Effector CD8-positive, alpha-beta T cell (primary cell): ENCODE measurements around the gene TRAK1.

Source experiments
- DNase-seq: peaks from one replicate; lab custom pipeline; 2025; lab: John Stamatoyannopoulos, UW

The TRAK1 gene

DNA sequence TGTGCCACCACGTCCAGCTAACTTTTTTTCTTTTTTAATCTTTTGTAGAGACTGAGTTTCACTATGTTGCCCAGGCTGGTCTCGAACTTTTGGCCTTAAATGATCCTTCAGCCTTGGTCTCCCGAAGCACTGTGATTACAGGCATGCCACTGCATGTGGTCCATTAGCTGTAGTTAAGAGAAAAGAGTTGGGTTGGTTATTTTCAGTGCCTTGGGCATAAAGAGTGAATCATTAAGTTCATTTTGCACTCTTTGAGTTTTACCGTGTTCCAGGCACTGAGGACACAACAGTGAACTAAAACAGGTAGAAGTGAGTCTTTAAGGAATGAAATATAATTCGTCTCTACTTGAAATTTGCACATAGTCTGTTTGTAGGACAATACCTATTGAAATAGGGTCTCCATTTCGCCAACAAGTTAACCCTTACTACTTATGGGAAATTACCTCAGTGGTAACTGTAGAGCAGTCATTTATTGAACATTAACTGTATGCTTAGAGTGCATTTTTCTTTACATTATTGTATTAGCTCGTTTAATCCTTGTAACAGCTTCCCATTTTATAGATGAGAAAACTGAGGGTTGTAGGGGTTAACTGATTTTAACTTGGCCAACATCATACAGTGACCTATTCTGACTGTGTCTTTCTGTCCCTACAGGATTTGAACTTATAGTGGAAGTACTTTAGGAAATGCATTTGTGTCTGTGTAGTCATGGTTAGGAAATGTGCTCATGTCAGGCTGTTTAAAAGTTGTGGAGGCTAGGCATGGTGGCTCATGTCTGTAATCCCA lies 22.7 kb upstream of the TRAK1 start:
- DNase-seq: no peak

DNA sequence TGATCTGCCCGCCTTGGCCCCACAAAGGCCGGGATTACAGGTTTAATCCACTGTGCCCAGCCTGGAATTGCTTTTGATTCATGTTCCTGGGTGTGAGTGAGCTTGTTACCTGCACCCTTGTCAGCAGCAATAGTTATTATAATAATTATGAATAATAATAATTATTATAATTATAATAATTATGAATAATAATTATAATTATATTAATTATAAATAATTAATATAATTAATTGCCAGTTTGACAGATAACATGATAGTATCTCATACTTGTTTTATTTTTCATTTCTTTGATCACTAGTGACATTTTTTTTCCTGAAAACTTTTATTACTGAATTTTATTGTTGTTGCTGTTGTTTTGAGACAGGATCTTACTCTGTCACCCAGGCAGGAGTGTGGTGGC lies 21.1 kb upstream of the TRAK1 start:
- no peak for DNase-seq

DNA sequence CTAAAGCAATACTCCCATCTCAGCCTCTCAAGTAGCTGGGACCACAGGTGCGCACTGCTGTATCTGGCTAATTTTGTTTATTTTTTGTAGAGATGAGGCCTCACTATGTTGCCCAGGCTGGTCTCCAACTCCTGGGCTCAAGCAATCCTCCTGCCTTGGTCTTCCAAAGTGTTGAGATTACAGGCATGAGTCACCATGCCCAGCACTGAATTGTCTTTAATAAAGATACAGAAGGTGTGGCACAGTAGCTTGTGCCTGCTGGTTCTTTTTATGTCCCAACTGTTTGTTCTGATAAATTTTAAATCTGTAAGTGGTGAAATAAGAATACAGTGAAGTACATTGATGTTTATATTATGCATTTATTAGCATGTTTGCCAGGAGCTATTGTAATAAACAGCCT lies 20.6 kb upstream of the TRAK1 start:
- no peak for DNase-seq

DNA sequence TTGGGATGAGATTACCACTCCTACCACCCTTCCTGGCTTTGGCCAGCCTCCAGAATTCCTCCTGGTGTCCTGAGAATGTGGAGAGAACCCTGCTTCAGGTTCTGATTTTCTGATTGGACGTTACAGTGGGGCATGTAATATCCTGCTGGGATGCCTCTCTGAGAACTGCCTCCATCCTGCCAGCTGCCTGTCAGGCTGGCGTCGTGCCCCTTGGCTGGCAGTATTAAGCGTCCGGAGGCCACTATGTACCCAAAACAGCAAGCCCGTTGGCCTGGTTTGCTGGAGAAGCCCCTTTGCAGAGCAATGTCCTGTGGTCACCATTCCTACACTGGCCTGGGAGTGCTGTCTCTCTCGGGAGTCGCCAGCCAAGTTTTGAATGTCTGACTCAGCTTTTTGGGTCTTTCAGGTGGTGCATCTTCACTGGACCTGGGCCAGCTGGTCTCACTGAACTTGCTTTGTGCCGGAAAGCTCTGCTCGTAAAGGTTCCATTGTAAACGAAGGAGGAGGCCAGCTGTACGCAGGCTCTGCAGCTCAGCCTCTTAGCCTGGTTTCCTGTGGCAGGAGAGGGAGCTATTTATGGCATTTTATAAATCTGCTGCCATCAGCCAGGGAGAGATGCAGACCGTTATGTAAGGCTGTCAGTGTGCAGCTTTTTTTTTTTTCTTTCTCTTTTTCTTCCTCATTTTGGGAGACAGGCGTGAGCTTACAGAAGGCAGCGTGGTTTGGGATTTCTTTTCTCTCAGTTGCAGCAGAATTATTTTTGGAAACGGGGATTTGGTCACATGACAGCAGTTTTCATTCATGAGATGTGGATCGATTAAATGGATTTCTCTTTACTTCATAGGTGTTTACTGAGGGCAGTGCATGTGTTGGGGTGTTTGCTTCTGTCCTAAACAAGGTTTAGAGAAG lies 19.0 kb upstream of the TRAK1 start:
- no peak for DNase-seq

DNA sequence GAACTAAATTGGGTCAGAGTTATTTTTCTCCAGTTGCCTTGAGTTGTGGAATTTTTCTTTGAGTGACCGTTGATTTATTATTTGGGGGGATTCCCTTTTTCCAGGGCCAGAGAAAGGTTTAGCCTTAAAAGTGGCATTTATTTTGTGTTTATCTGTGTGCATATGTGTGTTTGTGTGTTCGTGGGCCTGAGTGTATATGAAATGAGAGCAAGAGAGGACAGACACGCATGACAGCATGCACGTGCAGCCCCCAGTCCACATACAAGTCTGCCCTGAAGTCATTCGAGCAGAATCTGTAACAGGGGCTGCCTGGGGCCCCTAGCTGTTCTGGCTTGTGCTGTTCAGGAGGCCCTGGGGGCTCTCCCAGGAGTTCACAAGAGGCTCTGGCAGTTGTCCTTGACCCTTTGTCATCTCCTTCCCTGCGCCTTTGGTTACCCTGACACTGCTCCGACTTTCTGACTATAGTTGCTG lies 18.3 kb upstream of the TRAK1 start:
- no peak for DNase-seq

DNA sequence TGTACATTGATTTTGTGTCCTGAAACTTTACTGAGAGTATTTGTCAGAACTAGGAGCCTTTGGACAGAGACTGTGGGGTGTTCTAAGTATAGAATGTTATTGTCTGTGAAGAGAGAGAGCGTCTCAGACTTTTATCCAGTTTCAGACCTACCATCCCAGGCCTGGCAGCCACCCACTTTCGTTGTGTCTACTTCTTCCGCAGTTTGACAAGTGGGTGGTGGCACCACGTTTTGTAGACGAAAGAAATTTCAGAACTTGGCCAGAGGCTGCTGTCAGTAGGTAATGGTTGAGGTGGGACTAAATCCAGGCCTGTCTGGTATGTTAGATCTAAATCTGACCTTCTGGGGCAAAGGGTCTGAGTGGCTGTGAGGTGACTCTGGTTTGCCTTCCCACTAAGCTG lies 13.4 kb upstream of the TRAK1 start:
- no peak for DNase-seq

DNA sequence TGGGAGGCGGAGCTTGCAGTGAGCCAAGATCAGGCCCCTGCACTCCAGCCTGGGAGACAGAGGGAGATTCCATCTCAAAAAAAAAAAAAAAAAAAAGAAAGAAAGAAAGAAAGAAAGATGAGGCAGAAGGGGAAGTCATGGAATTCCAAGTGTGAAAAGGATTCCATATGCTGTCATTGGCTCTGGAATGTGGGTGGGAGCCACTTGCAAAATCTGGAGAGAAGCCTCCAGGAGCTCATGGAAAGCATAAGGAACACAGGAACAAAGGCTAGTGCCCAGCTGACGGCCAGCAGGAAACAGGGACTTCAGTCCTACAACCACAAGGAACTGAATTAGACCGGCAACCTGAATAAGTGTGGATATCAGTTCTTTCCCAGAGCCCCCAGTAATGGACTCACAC lies 12.5 kb upstream of the TRAK1 start:
- no peak for DNase-seq

DNA sequence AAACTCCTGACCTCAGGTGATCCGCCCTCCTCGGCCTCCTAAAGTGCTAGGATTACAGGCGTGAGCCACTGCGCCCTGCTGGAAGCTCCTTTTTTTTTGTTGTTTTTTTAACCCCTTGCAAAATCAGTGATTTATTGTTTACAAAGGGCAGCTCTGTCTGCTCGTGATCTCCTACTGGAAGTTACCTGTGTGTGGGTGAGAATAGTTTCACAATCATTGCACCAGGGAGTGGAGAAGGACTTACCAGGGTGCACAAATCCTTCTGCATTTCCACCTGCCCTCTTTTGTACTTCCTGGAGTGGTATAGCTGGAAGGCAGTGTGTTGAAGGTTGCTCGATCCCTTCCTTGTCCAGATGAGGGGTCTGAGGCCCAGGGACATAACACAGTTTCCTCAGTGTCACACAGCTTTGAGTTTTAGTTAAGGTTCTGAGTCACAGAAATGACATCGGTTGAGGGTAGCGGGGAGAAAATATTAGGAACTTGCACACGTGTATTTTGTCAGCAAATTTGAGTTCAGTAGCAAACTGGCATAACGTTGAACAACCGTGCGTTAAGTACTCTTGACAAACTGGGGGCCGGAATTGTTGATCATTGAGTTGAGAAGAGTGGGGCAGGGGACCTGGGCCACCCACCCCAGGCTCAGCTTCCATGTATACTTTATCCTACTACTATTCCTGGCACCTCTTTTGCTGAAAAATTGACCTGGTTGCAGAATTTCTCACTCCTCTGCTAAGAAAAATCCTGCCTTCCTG lies 11.3 kb upstream of the TRAK1 start:
- DNase-seq: no peak

DNA sequence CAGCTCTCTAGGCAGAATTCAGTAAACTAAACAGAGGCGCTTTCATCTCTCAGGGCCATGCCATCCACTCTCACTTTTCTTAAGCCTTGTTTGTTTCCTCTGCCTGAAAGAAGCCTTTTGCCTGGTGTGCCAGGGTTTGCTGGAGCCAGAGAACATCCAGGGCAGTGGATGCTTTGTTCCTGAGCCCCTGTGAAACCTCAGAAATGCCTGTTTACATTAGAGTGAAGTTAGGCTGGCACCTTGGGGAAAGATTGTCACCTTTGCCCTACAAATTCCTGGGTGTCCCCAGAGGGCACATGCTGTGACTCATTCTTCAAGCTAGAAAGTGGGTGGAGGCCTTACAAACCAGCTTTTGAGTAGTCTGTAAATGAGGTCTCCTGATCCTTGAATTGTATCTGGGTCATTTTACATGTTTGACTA lies 10.7 kb upstream of the TRAK1 start:
- DNase-seq: no peak

DNA sequence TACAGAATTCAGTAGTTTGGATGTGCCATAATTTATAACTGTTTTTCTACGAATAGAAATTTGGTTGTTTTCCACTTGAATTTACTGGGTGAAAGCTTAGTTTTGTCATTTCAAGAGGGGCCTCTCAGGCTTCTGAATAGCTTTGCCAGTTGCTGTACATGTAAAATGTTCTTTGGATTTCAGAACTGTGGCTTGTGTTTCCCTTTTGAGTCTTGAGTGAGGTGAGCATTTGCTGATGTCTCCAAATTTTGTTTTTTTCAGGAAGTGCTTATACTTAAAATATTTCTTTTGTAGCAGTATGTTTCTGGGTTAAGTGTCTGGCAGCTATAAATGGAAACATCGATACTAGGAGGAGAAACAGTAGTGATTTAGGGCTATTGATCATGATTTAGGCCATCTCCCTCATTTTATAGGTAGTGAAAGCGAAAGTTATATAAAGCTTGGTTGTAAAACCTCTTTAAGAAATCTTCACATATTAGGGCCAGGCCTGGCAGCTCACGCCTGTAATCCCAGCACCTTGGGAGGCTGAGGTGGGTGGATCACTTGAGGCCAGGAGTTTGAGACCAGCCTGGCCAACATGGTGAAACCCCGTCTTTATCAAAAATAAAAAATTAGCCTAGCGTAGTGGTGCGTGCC lies 9.2 kb upstream of the TRAK1 start:
- no peak for DNase-seq

DNA sequence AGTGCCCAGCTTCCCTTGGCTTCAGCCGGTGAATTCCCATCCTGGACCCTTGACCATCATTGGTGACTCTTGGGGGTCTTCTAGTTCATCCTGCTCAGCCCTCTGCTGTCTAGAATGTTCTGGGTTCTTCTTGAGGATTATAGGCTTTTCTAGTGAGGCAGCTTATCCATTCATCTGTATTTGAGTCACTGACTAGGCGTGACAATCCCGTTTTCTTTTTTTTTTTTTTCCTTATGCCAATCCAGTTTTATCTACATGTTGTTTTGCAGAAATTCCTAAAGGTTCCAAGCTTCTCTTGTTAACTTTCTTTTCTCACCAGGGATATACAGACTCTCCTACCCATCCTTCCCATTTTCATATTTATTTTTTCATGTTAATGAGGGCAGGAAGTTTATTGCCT lies 6.6 kb upstream of the TRAK1 start:
- DNase-seq: no peak

DNA sequence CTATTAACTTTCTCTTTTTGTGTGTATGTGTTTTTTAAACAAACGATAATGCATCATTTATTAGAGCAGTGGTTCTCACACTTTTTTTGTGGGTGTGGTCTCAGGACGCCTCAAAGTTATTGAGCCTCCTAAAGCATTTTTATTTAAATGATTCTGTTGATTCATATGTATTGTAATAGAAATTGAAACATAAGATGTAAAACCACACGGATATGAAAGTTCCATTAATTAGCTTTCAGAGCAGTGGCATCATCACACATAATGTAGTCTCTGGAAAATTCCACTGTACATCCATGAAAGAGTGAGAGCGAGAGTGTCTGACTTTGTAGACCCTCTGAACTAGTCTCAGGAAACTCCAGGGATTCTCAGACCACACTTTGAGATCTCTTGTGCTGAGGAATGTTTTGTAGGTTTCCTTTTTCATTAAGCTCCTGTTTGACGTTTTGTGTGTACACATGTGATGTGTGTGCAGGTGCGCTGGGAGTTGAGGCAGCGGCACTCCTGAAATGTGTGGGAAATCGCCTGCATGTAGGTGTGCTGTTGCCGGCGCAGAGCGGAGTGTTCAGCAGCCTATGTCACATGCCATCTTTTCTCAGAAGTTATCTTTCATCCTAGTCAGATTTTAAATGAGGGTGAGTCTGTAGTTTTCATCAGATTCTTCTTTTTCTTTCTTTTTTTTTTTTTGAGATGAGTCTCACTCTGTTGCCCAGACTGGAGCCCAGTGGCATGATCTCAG lies 5.3 kb upstream of the TRAK1 start:
- no peak for DNase-seq

DNA sequence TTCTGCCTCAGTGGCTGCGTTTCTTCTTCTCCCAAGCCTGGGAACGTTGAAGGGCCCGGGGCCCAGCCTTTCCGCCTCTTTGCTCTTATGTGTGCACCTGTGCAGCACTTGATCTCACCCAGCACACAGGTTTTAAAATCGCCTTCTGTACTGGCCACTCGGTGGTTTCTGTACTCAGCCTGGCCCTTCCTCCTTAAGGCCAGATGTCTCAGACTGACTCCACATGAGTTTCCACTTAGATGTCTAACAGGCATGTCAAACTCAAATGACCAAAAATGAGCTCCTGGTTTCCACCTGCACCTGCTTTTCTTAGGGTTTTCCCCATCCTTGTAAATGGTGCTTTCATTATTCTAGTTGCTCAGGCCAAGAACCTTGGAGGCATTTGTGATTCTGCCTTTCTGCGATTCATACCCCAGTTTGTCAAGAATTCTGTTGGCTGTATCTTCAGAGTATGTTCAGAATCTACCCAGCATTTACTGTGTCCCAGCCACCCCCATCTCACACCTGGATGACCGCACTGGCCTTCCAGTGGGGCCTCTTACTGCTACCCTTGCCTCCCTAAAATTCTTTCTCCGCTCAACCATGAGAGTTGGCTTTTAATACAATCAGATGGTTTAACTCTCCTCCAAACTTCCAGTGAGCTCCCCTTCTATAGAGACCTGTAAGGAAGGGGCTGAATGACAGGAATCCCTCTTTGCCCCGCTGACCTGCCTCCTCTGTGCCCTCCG lies 2.2 kb upstream of the TRAK1 start:
- DNase-seq: no peak

DNA sequence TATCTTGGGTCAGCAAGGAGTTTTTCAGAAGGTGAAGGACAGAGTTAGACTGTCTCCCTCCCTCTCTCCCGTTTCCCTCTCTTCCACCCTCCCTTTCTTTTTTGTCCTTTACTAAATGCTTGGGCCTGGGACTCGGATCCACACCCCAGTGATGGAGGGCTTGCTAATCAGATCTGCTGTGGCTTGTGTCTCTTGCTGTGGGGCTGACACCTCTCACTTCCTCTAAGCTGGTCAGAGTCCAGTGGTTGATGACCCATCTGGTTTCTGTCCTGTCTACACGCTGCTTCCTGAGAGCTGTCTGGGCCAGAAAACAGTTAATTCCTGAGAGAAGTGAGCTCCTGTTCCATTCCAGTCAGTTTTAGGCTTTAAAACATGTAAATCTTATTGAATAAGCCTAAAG lies 849 bp downstream of the TRAK1 start:
- no peak for DNase-seq

DNA sequence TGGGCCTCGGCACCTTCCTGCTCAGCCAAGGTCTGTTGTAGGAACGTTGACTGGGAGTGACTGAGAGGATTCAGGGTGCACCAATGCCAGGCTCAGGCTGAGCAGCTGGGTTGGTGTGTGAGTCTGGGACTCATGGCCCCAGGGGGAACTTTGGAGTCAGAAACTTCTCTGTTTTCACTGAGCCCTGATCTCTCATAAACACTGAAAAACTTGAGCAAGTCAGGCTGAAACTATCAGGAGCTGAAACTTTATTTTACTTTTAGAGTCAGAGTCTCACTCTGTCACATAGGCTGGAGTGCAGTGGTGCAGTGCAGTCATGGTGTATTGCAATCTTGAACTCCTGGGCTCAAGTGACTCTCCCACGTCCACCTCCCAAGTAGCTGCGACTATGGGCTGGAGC lies 3.0 kb downstream of the TRAK1 start:
- no peak for DNase-seq

DNA sequence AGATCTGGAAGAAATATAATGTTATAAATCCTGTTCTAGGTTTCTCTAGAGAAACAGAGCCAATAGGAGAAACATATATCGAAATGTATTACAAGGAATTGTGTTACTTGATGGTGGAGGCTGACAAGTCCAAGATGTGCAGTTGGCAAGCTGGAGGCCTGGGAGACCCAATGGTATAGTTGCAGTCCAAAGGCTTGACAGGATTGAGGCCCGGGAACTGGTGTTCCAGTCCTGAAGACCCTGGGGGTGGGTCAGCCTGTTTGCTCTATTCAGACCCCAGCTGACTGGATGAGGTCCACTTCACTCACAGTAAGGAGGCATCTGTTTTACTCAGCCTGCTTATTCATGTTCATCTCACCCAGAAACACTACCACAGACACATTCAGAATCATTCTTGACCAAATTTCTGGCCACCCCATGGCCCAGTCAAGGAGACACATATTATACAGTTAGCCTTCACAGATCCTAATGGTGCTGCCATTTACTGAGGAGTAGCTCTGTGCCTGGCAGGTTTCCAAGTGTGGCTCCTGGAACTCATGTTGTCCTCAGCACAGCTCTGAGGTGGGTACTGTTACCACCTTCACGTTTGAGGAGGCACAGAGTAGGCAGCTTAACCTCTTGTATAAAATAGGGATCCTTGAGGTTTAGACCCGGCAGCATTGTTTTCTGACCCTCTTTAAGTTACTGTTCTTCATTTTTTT lies 3.7 kb downstream of the TRAK1 start:
- DNase-seq: no peak

DNA sequence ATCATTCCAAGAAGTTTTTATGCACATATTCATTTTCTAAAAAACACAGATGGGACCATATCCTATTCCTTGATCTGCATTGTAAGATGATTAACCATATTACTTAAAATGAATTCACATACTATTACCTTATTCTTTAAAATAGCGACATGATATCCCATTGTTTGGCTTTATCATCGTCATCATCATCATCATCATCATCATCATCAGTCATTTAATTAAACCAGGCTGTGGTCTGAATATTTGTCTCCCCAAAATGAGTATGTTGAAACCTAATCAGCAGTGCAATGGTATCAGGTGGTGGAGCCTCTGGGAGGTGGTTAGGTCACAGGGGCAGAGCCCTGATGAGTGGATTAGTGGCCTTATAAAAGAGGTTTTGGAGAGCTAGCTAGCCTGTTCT lies 4.4 kb downstream of the TRAK1 start:
- DNase-seq: no peak

DNA sequence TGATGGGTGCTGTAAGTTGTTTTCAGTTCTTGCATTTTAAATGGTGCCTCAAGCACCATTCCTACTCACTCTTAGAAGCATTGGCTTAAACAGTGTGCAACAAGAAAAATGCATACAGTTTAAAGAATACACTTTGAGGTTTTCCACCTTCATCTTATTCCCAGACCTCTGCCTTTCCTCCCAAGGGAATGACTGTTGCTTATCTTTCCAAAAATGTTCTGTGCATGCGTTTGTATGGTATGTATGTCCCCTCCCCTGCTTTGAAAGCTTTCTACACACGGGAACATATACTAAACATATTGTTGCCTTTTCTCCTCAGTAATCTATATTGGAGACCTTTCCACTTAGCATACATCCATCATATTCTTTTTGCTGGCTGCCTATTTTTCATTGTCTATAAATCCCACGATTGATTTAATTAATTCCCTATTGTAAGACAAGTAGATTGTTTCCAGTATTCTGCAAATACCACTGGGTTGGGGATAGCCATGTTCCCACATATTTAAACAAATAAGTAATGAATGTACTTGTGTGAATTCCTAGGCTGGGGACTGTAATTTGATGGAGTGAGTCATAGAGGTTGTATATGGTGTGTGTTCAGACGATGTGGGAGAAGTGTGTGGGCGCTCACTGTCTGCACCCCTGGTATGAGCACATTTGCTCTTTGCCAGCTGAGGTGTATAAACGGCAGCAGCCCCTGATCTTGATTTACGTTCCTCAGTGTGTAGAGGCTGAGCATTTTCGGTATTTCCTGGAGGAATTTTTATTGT lies 5.8 kb downstream of the TRAK1 start:
- DNase-seq: no peak

DNA sequence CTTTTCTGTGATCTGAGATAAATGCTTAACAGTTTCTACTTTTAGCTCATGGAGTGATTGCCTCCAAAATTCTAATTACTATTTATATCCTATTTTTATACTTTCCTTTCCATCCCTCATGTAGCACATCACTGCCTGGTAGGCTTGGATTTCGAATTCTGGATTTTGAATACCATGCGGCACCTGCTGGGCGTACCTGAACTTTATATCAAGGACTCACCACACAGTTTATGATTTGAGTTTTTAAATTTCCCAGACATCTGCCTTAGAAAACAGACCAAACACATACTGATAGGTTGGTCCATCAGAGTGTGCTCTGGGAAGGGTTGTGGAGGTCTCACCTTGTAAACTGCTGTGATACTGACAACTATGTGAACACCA lies 6.4 kb downstream of the TRAK1 start:
- no peak for DNase-seq
